ENCODE measurements around the gene MYH2.

MYH2 gene

DNA sequence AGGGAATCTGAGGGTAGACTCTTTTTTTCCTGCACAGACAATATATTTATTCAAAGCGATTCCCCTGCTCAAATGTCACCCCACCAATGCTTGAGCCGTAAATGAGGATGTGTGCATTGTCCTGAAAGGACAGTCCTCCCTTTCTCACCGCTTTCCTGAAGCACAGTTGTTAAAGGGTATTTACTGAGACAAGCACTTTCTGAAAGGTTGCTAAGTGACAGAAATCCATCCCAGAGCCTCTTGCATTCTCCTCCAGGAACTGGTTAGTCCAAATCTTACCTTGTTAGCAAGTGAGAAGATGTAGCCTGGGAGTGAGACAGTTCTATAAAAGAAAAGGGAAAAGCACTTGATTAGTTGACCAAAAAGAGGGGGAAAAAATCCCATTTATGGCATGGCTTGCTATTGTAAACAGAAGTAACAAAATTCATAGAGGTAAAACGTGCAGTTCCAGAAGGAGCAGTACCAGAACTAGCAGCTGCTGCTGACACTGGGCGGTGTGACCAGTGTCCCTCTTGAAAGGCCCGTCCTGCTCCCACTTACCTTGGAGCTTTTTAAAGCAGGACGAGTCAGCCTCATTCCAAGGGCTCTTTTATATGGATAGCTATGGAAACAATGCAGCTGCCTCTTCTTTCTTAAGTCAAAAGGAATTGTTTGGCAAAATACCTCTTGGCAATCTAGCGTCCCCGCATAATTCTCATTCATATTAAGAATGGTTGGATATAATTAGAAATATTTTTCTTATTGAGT is at the start of gene MYH2:
MYH2 (minus strand) TSS at position 563 of the 747 bp plus-strand sequence. CDS start 1,738 bp downstream, outside the sequence.
- H3K4me2 ChIP-seq (ENCODE audit: low read depth, low read length), result no peak within 1 kb of the TSS
- H3F3A ChIP-seq (ENCODE audit: insufficient read depth, low read length), result no peaks in the 10 kb centered on the region
- no peak within 1 kb of the TSS for H3K9ac ChIP-seq (ENCODE audit: low read length)
- no peak for DNase-seq
- no peak within 1 kb of the TSS for H2AFZ ChIP-seq (ENCODE audit: low read length)
- TF ChIP-seq EZH2phosphoT487 (IDR thresholded peaks at IDR 0.05; ENCODE audit: low read length), result no peak
- TF ChIP-seq EZH2 (optimal IDR thresholded peaks at IDR 0.05; ENCODE audit: low read depth, low read length), result no peak
- TF ChIP-seq, protein P1, sequence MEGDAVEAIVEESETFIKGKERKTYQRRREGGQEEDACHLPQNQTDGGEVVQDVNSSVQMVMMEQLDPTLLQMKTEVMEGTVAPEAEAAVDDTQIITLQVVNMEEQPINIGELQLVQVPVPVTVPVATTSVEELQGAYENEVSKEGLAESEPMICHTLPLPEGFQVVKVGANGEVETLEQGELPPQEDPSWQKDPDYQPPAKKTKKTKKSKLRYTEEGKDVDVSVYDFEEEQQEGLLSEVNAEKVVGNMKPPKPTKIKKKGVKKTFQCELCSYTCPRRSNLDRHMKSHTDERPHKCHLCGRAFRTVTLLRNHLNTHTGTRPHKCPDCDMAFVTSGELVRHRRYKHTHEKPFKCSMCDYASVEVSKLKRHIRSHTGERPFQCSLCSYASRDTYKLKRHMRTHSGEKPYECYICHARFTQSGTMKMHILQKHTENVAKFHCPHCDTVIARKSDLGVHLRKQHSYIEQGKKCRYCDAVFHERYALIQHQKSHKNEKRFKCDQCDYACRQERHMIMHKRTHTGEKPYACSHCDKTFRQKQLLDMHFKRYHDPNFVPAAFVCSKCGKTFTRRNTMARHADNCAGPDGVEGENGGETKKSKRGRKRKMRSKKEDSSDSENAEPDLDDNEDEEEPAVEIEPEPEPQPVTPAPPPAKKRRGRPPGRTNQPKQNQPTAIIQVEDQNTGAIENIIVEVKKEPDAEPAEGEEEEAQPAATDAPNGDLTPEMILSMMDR (IDR thresholded peaks at IDR 0.05; ENCODE audit: low read length), result no peak
- H3K36me3 ChIP-seq (replicated peaks; ENCODE audit: insufficient read depth, low read length), result no peaks in the 10 kb centered on the region
- no peaks in the 10 kb centered on the region for H3K79me2 ChIP-seq (ENCODE audit: low read length)
- H3K27ac ChIP-seq (ENCODE audit: low read length), result no peak within 1 kb of the TSS
- H4K20me1 ChIP-seq (ENCODE audit: insufficient read depth, low read length), result no peaks in the 10 kb centered on the region
- no peak within 1 kb of the TSS for H3K4me3 ChIP-seq (ENCODE audit: low read length)
- H3K4me1 ChIP-seq (ENCODE audit: low read length), result no peaks in the 10 kb centered on the region
- no peaks in the 10 kb centered on the region for H3K9me2 ChIP-seq (replicated peaks; ENCODE audit: insufficient read depth, low read length)
- no peaks in the 10 kb centered on the region for H3K27me3 ChIP-seq (replicated peaks; ENCODE audit: insufficient read depth, low read length)
- H3K9me3 ChIP-seq (replicated peaks; ENCODE audit: insufficient read depth, low read length), result no peaks in the 10 kb centered on the region

DNA sequence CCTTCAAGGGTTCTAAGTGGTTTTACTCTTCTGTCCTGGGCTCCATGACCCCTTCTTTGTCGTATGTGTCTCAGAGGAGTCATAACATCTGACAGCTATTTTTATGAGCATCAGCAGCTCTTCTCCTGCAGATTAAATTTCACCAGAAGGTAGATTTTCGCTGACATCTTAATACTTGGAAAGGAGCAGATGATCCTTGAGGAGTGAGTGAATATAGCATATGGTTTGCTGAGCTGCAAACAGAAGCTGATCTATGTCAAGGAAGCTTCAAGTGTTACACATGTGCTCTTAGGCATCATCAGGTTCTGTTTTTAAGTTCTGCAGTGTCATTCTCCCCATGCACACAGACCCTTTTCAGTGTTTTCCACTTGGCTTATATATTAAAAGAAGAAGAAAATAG is 49.2 kb upstream of the MYH2 start:
- Histone ChIP-seq H3K9me3 (replicated peaks; ENCODE audit: insufficient read depth, low read length) (no peaks in the 10 kb centered on the region), H3K27ac (ENCODE audit: low read length) (no peak overlapping the region), H3K36me3 (replicated peaks; ENCODE audit: insufficient read depth, low read length) (no peaks in the 10 kb centered on the region), H2AFZ (ENCODE audit: low read length) (no peak overlapping the region), H3K4me1 (ENCODE audit: low read length) (no peaks in the 10 kb centered on the region), H3K4me3 (ENCODE audit: low read length) (no peak overlapping the region), H3K9me2 (replicated peaks; ENCODE audit: insufficient read depth, low read length) (no peaks in the 10 kb centered on the region), H3K4me2 (ENCODE audit: low read depth, low read length) (no peak overlapping the region), H3F3A (ENCODE audit: insufficient read depth, low read length) (no peaks in the 10 kb centered on the region), H3K9ac (ENCODE audit: low read length) (no peak overlapping the region), H3K27me3 (replicated peaks; ENCODE audit: insufficient read depth, low read length) (no peaks in the 10 kb centered on the region), H3K79me2 (ENCODE audit: low read length) (no peaks in the 10 kb centered on the region), H4K20me1 (ENCODE audit: insufficient read depth, low read length) (no peaks in the 10 kb centered on the region)
- TF ChIP-seq, protein P1 (IDR thresholded peaks at IDR 0.05; ENCODE audit: low read length), result no peak
- TF ChIP-seq EZH2 (optimal IDR thresholded peaks at IDR 0.05; ENCODE audit: low read depth, low read length) (no peak), EZH2phosphoT487 (IDR thresholded peaks at IDR 0.05; ENCODE audit: low read length) (no peak)
- DNase-seq, result no peak

DNA sequence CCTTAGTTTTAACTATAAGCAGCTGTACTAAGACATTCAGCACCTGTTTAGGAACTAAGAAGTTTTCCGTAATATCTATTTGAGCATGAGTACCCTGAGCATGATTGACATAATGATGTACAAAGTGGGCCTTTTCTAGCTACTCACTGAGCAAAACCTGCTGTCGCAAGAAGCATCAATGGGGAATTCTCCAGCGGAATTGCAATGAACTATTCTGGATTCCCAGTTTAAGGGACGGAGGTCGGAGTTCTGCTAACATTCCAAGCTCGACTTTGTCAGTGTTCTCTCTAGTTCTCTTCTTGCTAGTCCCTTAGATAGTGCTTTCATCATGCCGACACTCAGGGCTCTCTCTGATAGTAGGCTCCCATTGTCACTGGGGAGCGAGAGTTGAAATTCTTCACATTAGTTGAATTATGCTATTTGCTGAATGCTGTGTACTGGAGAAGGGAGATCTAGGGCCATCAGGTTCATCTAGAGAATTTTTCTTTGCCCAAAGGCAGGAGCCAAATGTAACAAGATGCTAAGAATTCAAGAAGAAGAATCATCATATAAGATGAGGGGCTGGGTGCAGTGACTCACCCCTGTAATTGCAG is 40.2 kb upstream of the MYH2 start:
- H3K27me3 ChIP-seq (replicated peaks; ENCODE audit: insufficient read depth, low read length), result no peaks in the 10 kb centered on the region
- H3K4me1 ChIP-seq (ENCODE audit: low read length), result no peaks in the 10 kb centered on the region
- no peak for DNase-seq
- no peaks in the 10 kb centered on the region for H3K36me3 ChIP-seq (replicated peaks; ENCODE audit: insufficient read depth, low read length)
- H3K27ac ChIP-seq (ENCODE audit: low read length), result no peak overlapping the region
- H4K20me1 ChIP-seq (ENCODE audit: insufficient read depth, low read length), result no peaks in the 10 kb centered on the region
- no peak overlapping the region for H3K4me3 ChIP-seq (ENCODE audit: low read length)
- no peaks in the 10 kb centered on the region for H3K9me2 ChIP-seq (replicated peaks; ENCODE audit: insufficient read depth, low read length)
- TF ChIP-seq EZH2phosphoT487 (IDR thresholded peaks at IDR 0.05; ENCODE audit: low read length), result no peak
- TF ChIP-seq, protein P1 (IDR thresholded peaks at IDR 0.05; ENCODE audit: low read length), result no peak
- TF ChIP-seq EZH2 (optimal IDR thresholded peaks at IDR 0.05; ENCODE audit: low read depth, low read length), result no peak
- no peak overlapping the region for H3K9ac ChIP-seq (ENCODE audit: low read length)
- H3K79me2 ChIP-seq (ENCODE audit: low read length), result no peaks in the 10 kb centered on the region
- H3K9me3 ChIP-seq (replicated peaks; ENCODE audit: insufficient read depth, low read length), result no peaks in the 10 kb centered on the region
- H3K4me2 ChIP-seq (ENCODE audit: low read depth, low read length), result no peak overlapping the region
- no peak overlapping the region for H2AFZ ChIP-seq (ENCODE audit: low read length)
- H3F3A ChIP-seq (ENCODE audit: insufficient read depth, low read length), result no peaks in the 10 kb centered on the region
